Glomerular visceral epithelial cell (primary cell): ENCODE data around the gene EXOC6B.

Experiments
- DNase-seq: peaks from one replicate; pipeline ENCODE4 v3.0.0-alpha.2; 2016; ENCODE audit errors: extremely low spot score

EXOC6B gene

GRCh38 chr2:72825257-72826155 lies at the start of gene EXOC6B:
Gene EXOC6B, minus strand, starts transcription at chr2:72826033.
- DNase-seq = peak; percentile 85

GRCh38 chr2:72871880-72872279 lies 46.0 kb upstream of the EXOC6B start:
- no peak for DNase-seq

- no peak for DNase-seq
Observed at GRCh38 chr2:72871060-72871459, 45.2 kb upstream of the EXOC6B start.

GRCh38 chr2:72864500-72864899 lies 38.7 kb upstream of the EXOC6B start:
- DNase-seq = peak; percentile 47

- DNase-seq = no peak
Observed at GRCh38 chr2:72863046-72863445, 37.2 kb upstream of the EXOC6B start.

- DNase-seq = peak; percentile 85
Observed at GRCh38 chr2:72862239-72862988, 36.6 kb upstream of the EXOC6B start.

GRCh38 chr2:72859831-72860262 lies 34.0 kb upstream of the EXOC6B start:
- DNase-seq = peak; percentile 52

GRCh38 chr2:72851333-72851732 lies 25.5 kb upstream of the EXOC6B start:
- DNase-seq = no peak

GRCh38 chr2:72849138-72849462 lies 23.3 kb upstream of the EXOC6B start:
- DNase-seq = no peak

GRCh38 chr2:72848436-72849137 lies 22.8 kb upstream of the EXOC6B start:
- no peak for DNase-seq

GRCh38 chr2:72847534-72848315 lies 21.9 kb upstream of the EXOC6B start:
- DNase-seq = no peak

- DNase-seq = no peak
Observed at GRCh38 chr2:72846171-72847095, 20.6 kb upstream of the EXOC6B start.

- no peak for DNase-seq
Observed at GRCh38 chr2:72843301-72843700, 17.5 kb upstream of the EXOC6B start.

GRCh38 chr2:72841462-72842125 lies 15.8 kb upstream of the EXOC6B start:
- DNase-seq = no peak

- no peak for DNase-seq
Observed at GRCh38 chr2:72840066-72840465, 14.2 kb upstream of the EXOC6B start.

- DNase-seq = no peak
Observed at GRCh38 chr2:72837171-72837570, 11.3 kb upstream of the EXOC6B start.

GRCh38 chr2:72835403-72835802 lies 9.6 kb upstream of the EXOC6B start:
- DNase-seq = no peak

GRCh38 chr2:72834596-72834995 lies 8.8 kb upstream of the EXOC6B start:
- DNase-seq = no peak

GRCh38 chr2:72833084-72833714 lies 7.4 kb upstream of the EXOC6B start:
- DNase-seq = no peak
